ENCODE measurements around the gene UGT1A8.
"Not testable (repeated sequence)": the region's sequence is repeated elsewhere in the genome, so short reads cannot be mapped to it uniquely, and the experiment has no call there.

DNA sequence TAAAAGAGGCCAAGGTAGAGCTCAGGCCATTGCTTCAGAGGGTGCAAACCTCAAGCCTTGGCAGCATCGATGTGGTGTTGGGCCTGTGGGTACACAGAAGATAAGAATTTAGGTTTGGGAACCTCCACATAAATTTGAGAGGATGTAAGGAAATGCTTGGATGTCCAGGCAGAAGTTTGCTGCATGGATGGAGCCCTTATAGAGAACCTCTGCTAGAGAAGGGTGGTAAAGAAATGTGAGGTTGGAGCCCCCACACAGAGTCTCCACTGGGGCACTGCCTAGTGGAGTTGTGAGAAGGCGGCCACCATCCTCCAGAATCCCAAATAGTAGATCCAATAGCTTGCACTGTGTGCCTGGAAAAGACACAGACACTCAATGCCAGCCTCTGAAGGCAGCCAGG lies 133.3 kb downstream of the UGT1A8 start:
- TF ChIP-seq, protein P1, sequence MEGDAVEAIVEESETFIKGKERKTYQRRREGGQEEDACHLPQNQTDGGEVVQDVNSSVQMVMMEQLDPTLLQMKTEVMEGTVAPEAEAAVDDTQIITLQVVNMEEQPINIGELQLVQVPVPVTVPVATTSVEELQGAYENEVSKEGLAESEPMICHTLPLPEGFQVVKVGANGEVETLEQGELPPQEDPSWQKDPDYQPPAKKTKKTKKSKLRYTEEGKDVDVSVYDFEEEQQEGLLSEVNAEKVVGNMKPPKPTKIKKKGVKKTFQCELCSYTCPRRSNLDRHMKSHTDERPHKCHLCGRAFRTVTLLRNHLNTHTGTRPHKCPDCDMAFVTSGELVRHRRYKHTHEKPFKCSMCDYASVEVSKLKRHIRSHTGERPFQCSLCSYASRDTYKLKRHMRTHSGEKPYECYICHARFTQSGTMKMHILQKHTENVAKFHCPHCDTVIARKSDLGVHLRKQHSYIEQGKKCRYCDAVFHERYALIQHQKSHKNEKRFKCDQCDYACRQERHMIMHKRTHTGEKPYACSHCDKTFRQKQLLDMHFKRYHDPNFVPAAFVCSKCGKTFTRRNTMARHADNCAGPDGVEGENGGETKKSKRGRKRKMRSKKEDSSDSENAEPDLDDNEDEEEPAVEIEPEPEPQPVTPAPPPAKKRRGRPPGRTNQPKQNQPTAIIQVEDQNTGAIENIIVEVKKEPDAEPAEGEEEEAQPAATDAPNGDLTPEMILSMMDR (conservative IDR thresholded peaks at IDR 0.05; ENCODE audit: low read length) = not testable (repeated sequence)
- TF ChIP-seq EZH2phosphoT487 (IDR thresholded peaks at IDR 0.05; ENCODE audit: borderline replicate concordance, low read depth, low read length) = not testable (repeated sequence)

Measured in OCI-LY7 (cell line).